Pancreas (tissue), 10 donors: ENCODE results near the gene TRIM3. TPM values are rescaled to one million over a fixed set of nuclear protein-coding genes. Genes with fewer than 3 reads are reported as not detected.

ENCODE experiments used
- ATAC-seq, 4 donors: fragments of 200-7000 bp; cut with Tn5 transposase; one replicate each; pipeline versions ENCODE4 v1.8.0 to v1.9.1; 2020; ENCODE audit warnings: mild to moderate bottlenecking in 4 of 4, moderate library complexity in 4 of 4
- DNase-seq, 6 donors: peaks; one replicate each; pipeline ENCODE4 v3.0.0-alpha.2; 2020
- FAIRE-seq: peaks from 2 replicates; lab custom pipeline; 2012; peaks lifted over from hg19 to GRCh38; lab: Jason Lieb, UNC
- H3K27ac ChIP-seq, 4 donors: fragments of 200-600 bp; sonication (generic); 1 replicate in 3 of 4; 2 replicates in 1 of 4; pipeline versions ENCODE4 v1.5.0 to v1.8.0; 2020
- H3K27me3 ChIP-seq, 4 donors: fragments of 200-600 bp; one replicate each; pipeline ENCODE4 v1.8.0; 2021
- H3K36me3 ChIP-seq, 3 donors: fragments of 200-600 bp; sonication (generic) in 1 of 3; one replicate each; pipeline versions ENCODE4 v1.5.0 to v1.8.0; 2020 to 2021
- H3K4me1 ChIP-seq, 3 donors: fragments of 200-600 bp; one replicate each; pipeline ENCODE4 v1.8.0; 2021
- H3K4me3 ChIP-seq, 4 donors: fragments of 200-600 bp; sonication (generic) in 2 of 4; one replicate each; pipeline versions ENCODE4 v1.5.0 to v1.8.0; 2020 to 2021
- H3K9me3 ChIP-seq, 4 donors: fragments of 200-600 bp; one replicate each; pipeline ENCODE4 v1.8.0; 2021
- CTCF ChIP-seq, 4 donors: fragments of 200-600 bp; sonication (generic) in 3 of 4; IDR thresholded peaks; one replicate each; pipeline versions ENCODE4 v1.5.0 to v1.8.0; 2021; ENCODE audit warnings: antibody characterized with exemption in 4 of 4
- WGBS, 2 donors: extraction: QIAGEN DNeasy Blood & Tissue Kit; methylation state at CpG; one replicate each; pipeline ENCODE4 v1.1.7; 2013; 5-methylcytosine and 5-hydroxymethylcytosine counted together
- intact Hi-C, 3 donors: fragments of 100-400 bp; cut with DNase I; formaldehyde crosslinking; loops; one replicate each; pipeline versions ENCODE4 v1.11.1 to v1.14.2; 2022
- polyA plus RNA-seq, 2 donors: library from polyadenylated mRNA; stranded (reverse); fragments of 200-250 nt; gene quantifications; one replicate each; pipeline ENCODE4 v1.2.3, GENCODE V29; 2013
- total RNA-seq, 6 donors: library from RNA; stranded (reverse); fragmentation: NEBNext Ultra II Directional in 4 of 6; extraction: Animal tissue kit (Norgen Biotek cat#: 25700) in 4 of 6; gene quantifications; one replicate each; pipeline versions ENCODE4 v1.2.1 to v1.2.4, GENCODE V29; 2021 to 2023
- donor health status: healthy with polysubstance abuse.
- donor health status: DM: no; HTN: no; CAD: no; lungs with moderate emphysema.
- donor health status: DM: no; HTN: no; CAD: no.
- donor health status: control.
- donor health status: control.
- donor health status: Bipolar disorder and iron deficiency.
- donor health status: DM: yes; HTN: yes; CAD: no.
- donor health status: DM: no; HTN: no; CAD: no.
- donor health status: DM: no; HTN: no; CAD: no.
- donor health status: DM: yes; HTN: yes; CAD: no.

The TRIM3 gene
- total and polyA plus RNA-seq, 8 donors: 5.2 to 30.8 (median 7.6) TPM

DNA sequence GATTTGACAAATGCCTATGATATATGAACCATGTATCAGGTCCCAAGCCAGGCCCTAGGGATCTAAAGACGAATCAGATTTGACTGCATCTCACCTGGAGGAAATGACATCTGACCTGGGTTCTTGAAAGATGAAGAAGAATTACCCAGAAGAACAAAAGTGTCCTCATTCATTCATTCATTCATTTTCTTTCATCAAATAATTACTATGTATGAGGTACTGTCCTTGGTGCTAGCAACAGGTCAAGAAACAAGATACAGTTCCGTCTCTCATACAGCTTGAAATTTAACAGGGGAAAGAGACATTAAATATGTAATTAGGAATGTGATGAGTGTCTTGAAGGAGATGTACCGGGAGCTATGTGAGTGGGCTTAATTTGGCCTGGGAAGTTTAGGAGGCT lies 53.1 kb downstream of the TRIM3 start:
- FAIRE-seq: no peak
- peaks cover 0 to 6% (median 4%) of the 10 kb centered on the region in 3 donors for H3K4me1 ChIP-seq
- no peak overlapping the region for H3K4me3 ChIP-seq
- no peaks in the 10 kb centered on the region for H3K27me3 ChIP-seq
- no peaks in the 10 kb centered on the region for H3K36me3 ChIP-seq
- no peaks in the 10 kb centered on the region for H3K9me3 ChIP-seq
- intact Hi-C loops: no loop called here
- TF ChIP-seq CTCF (IDR thresholded peaks at IDR 0.05): no peak
- WGBS, 2 donors: 91% methylated on average over 3 of the region's 3 CpGs
- no peak for DNase-seq
- no peak overlapping the region for H3K27ac ChIP-seq
- ATAC-seq: no peak

- H3K27ac ChIP-seq: peak within 1 kb of the TSS; percentile 70 to 84 (median 78)
- peak within 1 kb of the TSS; percentile 66 to 97 (median 74) for H3K4me3 ChIP-seq
- DNase-seq (peak; percentile 49 to 88 (median 65)), FAIRE-seq (no peak), ATAC-seq (peak; percentile 94 to 96 (median 94))
- TF ChIP-seq CTCF (IDR thresholded peaks at IDR 0.05): no peak
- H3K9me3 ChIP-seq: no peaks in the 10 kb centered on the region
- intact Hi-C loops: no loop called here
- H3K36me3 ChIP-seq: no peaks in the 10 kb centered on the region
- 0 to 1% methylated on average over 42 to 75 of the region's 75 CpGs for WGBS, 2 donors
- H3K27me3 ChIP-seq: no peaks in the 10 kb centered on the region
- H3K4me1 ChIP-seq: peaks cover 0 to 6% (median 4%) of the 10 kb centered on the region in 3 donors
Observed at GRCh38 chr11:6419009-6419631, 54.6 kb downstream of the TRIM3 start, which contains the start of gene APBB1. APBB1 (minus strand) TSS chr11:6419094; CDS start chr11:6411347, 7,747 bp downstream.

- TF ChIP-seq CTCF (IDR thresholded peaks at IDR 0.05): no peak
- no peaks in the 10 kb centered on the region for H3K27me3 ChIP-seq
- FAIRE-seq (no peak), DNase-seq (peak in 4 of 6 donors; percentile 24 to 76 (median 27)), ATAC-seq (peak in 1 of 4 donors; percentile 28)
- no peaks in the 10 kb centered on the region for H3K9me3 ChIP-seq
- intact Hi-C loops: no loop called here
- H3K27ac ChIP-seq: peak overlapping the region; percentile 70 to 84 (median 78)
- H3K4me1 ChIP-seq: peaks cover 0 to 6% (median 4%) of the 10 kb centered on the region in 3 donors
- WGBS, 2 donors: 0 to 2% methylated on average over 28 to 38 of the region's 38 CpGs
- peak overlapping the region; percentile 66 to 97 (median 74) for H3K4me3 ChIP-seq
- no peaks in the 10 kb centered on the region for H3K36me3 ChIP-seq
Observed at GRCh38 chr11:6418557-6419008, 55.2 kb downstream of the TRIM3 start.

DNA sequence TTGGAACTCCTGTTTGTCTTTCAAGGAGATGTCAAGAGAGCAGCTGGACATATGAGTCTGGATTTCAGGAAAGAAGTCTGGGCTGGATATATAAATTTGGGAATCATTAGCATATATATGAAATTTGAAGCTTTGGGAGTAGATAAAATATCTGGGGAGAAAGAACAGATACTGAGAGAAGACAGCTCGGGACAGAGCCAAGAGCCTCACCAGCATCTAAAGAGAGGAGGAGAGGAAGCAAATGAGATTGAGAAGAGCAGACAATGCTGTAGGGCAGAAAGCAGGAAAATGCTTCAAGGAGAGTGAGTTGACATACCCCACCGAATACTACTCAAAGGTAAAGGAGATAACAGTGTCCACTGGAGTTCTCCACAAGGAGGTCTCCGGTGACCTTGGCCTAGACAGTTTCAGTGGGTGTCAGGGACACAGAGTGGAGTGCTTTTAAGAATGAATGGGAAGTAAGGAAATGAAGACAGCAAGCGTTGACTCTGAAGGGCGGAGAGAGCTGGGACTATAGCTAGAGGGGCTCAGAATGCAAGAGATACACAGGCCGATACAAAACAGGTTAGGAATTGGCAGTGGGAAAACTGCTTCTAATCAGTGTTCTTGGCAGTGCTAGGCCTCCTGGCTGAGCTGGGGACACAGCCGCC lies 55.7 kb downstream of the TRIM3 start:
- no peaks in the 10 kb centered on the region for H3K36me3 ChIP-seq
- no peaks in the 10 kb centered on the region for H3K9me3 ChIP-seq
- H3K27ac ChIP-seq: peak overlapping the region; percentile 70 to 84 (median 78)
- FAIRE-seq (no peak), DNase-seq (no peak), ATAC-seq (peak; percentile 50 to 73 (median 58))
- H3K4me1 ChIP-seq: peaks cover 0 to 6% (median 4%) of the 10 kb centered on the region in 3 donors
- no peaks in the 10 kb centered on the region for H3K27me3 ChIP-seq
- TF ChIP-seq CTCF (IDR thresholded peaks at IDR 0.05): no peak
- intact Hi-C loops: no loop called here
- peak overlapping the region; percentile 66 to 97 (median 74) for H3K4me3 ChIP-seq
- 39 to 42% methylated on average over 7 of the region's 7 CpGs for WGBS, 2 donors
